T-helper 1 cell treated with Interleukin-12 subunit alpha and Interleukin-12 subunit beta and Interleukin-4 antibody, amounts not matched to agents 30 ng/mL and 1 ng/mL, for 36 hours (primary cell): Measurements from ENCODE around the gene HAPSTR1. TPM values are rescaled to one million over a fixed set of nuclear protein-coding genes. Genes with fewer than 3 reads are reported as not detected.
"Not testable (repeated sequence)": the region's sequence is repeated elsewhere in the genome, so short reads cannot be mapped to it uniquely, and the experiment has no call there.

ENCODE experiments used
- intact Hi-C: fragments of 100-400 bp; cut with micrococcal nuclease; formaldehyde crosslinking; loops from one replicate; pipeline ENCODE4 v1.15.1; 2024
- total RNA-seq: library from RNA; stranded (reverse); gene quantifications from 2 replicates; pipeline ENCODE4 v1.2.3, GENCODE V29; 2022

Gene HAPSTR1
- total RNA-seq, 1 donor from 2014 or later: 70.1 TPM

DNA sequence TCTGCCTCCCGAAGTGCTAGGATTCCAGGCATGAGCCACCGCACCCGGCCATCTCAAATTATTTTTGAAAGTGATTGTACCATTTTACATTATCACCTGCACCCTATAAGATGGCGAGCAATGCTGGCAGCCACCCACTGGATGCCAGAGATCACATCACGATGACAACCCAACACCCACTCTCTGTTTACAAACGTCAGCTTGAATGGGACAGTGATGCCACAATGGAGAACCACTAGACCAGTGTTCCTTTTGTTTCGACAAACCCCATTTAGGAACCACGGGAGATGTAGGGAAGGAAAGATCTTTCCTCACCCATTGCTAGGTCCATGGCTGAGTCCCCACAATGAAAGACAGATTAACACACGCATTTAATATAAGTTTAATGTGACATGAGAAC is 20.1 kb upstream of the HAPSTR1 start:
- intact Hi-C loops: no loop called here

DNA sequence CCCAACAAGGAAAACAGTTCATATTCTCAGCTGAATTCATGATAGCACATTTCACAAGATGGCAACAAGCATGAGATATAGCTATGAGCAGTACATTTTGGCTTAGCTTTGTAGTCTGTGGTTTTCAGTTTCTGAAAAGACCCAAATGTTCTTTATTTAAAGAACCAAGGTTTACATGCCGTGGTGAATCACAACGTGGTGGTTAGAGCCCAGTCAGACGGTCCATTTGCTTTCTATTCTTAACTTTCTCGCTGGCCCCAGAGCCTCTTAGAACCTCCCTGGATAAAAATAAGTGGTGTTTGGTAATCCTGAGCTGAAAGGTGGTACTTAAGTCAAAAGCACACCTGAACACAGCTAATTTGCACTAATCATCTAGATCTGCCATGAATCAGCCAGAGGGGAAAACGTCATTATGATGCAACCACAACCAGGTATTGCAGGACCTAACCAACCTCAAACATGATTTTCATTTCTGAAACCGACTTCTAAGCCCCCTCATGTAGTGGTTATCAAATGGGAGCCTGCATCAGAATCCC is 18.6 kb upstream of the HAPSTR1 start:
- intact Hi-C loops: no loop called here

DNA sequence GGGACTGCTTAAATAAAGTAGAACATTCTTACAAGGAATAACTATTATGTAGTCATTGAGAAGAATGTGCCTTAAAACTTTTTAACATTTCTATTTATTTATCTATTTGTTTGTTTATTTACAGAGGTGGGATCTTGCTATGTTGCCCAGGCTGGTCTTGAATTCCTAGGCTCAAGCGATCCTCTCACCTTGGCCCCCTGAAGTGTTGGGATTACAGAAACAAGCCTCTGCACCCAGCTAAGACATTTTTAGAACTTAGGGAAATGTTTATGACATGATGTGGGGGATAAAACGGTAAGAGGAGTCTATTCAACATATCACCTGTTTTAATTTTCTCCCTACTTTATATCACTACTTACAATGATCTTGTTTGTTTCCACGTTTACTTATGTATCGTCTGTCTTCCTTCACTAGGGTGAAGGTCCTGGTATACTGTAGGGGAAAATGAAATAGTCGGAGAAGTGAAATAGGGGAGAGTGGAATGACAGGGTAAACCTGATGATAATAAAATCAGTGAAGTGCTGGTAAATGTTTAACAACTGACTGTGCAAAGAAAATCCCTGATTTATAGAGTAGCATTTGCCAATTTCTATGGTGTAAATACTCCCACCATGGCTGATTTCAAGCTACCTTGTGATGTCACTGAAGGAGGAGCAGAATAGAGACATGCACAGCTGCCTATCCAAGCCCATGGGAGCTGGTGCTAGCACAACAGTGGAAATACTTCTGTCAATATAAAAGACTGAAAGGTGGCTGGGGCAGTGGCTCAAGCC is 16.0 kb upstream of the HAPSTR1 start:
- intact Hi-C loops: loop anchor here (5.0 kb wide), 2 partner anchors 113 to 453 kb away; partner anchors contain the start of genes METTL22 and USP7

DNA sequence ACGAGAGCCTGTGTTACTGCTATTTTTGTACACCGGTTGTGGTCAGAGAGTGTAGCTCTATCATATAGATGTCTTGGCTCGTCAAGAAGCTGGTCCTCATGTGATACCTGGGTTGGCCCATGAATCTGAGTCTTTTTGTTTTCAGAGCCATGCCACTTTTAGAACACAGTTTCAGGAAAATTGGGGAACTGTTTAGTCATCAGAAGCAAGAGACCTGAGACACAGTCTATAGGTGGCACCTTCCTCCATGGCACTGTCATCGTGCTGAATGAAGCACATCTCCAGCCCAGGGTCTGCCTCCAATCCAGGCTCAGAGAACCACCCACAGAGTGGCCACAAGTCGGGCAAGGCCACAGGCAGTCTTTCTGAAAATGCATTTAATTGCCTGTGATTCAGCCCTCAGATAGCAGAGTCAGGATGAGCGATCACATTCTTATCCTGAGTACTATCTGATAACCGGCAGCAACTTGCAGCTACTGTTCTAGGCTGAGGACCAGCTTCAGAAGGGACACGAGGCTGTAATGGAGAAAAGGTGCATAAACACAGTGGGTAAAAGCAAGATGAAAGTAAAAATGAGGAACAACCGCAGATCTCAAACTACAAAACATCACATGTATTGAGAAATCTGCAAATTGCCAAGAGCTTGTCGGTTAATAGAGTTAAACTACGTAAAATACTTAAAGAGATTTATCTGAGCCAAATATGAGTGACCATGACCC is 14.2 kb upstream of the HAPSTR1 start:
- intact Hi-C loops: loop anchor here (5.0 kb wide), 2 partner anchors 115 to 455 kb away; partner anchors contain the start of genes METTL22 and USP7

DNA sequence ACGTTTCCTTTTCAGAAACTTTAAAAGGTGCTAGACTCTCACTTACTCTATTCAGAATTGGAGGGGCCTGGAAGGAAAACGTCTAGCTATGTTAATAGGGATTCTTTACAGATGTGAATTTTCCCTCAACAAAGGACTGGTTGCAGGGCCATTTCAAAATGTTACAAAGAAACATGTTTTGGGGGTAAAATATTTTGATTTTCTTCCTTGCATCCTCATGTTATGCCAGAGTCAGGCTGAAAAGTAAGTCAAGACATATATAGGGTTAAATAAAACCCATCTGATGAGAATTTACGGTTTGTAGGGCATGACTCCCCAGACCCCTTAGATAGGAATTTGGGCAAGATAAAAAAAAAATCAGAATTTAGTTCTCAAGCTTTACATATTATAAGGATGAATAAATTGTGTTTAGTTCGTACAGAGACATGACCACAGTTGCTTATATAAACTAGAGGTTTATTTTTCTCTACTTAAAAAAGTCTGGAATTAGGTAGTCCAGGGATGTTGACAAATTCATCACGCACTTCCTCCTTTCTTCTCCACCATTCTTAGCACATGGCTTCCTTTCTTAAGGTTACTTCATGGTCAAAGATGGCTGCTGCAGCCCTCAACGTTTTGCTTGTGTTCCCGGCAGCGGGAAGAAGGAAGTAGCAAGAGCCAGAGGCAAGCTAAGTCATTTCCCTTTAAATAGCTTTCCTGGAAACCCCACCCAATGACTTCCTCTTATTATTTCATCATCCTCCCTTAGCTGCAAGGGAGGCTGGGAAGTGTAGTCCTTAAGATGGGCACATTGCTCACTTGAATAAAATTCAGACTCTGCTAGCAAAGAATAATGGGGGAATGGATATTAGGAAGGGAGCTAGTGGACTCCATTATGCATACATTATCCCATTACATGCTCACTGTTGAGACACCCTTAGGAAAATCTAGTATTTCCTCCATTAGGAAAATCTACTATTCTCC is 12.7 kb upstream of the HAPSTR1 start:
- intact Hi-C loops: loop anchor here (1.0 to 5.0 kb wide), 6 partner anchors 13 to 456 kb away; partner anchors contain the start of genes ABAT, HAPSTR1, METTL22 and PMM2

DNA sequence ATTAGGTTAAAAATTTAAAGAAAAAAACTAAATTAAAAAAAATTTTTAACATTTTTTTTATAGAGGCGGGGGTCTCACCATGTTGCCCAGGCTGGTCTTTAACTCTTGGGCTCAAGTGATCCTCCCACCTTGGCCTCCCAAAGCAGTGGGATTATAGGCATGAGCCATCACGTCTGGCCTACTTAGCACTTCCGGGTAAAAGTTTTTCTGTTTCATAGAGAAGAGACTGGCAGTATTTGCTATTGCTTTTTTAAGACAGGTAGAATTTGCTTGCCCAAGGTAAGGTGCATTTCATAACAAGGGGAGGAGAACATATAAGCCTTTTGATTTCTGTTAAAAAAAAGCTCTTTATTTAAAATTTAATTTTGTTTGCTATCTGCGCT is 12.0 kb upstream of the HAPSTR1 start:
- intact Hi-C loops: loop anchor here (1.0 to 5.0 kb wide), 6 partner anchors 12 to 457 kb away; partner anchors contain the start of genes ABAT, HAPSTR1, METTL22 and PMM2

DNA sequence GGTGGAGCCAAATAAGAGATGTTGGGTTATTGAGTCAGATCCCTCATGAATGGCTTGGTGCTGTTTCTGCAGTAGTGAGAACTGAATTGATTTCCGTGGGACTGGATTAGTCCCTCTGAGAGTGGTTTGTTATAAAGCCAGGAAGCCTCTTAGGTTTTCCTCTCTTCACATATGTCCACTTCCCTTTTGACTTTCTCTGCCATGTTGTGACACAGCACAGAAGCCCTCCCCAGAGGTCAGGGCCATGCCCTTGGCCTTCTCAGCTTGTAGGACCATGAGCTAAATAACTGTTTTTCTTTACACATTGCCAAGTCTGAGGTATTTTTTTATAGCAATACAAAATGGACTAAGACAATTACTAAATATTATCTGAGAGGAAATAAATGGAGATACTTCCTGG is 10.3 kb upstream of the HAPSTR1 start:
- intact Hi-C loops: no loop called here

DNA sequence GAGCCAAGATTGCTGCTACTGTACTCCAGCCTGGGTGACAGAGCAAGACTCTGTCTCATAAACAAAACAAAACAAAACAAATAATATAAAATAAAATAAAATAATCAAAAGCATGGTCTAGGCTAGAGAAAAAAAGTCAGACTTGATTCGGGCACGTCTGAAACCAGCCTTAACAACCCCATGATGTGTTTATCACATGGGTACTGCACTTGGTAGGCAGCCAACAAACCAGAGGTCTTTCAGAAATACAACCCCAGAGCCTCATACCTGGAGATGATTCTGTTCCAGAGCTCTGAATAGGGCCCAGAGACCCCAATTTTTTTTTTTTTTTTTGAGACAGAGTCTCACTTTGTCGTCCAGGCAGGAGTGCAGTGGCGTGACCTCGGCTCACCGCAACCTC is 9.6 kb upstream of the HAPSTR1 start:
- intact Hi-C loops: no loop called here

DNA sequence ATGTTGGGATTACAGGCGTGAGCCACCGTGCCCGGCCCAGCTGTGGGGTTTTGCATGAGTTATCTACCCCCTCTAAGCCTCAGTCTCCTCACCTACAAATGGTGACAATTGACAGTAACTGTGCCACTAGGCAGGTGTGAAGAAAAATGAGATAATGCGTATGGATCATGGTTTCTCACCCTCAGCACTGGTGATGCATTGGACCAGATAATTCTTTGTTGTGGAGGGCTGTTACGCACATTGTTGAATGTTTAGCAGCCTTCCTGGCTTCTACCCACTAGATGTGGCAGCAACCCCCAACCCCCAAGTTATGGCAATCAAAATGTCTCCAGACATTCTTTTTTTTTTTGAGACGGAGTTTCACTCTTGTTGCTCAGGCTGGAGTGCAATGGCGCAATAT is 9.0 kb upstream of the HAPSTR1 start:
- intact Hi-C loops: no loop called here

DNA sequence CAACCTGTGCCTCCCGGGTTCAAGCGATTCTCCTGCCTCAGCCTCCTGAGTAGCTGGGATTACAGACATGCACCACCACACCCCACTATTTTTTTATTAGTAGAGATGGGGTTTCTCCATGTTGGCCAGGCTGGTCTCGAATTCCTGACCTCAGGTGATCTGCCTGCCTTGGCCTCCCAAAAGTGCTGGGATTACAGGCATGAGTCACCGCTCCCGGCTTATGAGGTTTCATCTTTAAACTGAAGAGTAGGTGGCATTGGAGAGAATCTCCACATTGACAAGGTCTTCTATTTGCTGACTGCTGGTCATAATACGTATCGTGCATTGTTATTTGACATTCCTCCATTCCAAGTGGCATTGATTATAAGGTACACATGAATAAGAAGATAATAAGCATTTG is 3.7 kb upstream of the HAPSTR1 start:
- intact Hi-C loops: not testable (repeated sequence)

DNA sequence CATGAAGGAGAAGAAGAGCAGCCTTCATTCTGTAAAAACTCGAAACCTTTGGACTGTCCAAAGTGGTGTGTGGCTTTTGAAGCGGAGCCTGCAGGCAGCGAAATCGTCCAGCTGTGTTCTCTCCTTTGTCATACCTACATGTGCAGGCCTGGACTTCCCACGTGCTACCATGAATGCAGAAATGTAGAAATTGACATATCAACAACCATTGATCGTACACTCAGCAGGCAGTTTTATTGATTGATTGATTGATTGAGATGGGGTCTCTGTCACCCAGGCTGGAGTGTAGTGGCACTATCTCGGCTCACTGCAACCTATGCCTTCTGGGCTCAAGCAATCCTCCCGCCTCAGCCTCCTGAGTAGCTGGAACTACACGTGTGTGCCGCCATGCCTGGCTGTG is 2.6 kb upstream of the HAPSTR1 start:
- intact Hi-C loops: no loop called here

DNA sequence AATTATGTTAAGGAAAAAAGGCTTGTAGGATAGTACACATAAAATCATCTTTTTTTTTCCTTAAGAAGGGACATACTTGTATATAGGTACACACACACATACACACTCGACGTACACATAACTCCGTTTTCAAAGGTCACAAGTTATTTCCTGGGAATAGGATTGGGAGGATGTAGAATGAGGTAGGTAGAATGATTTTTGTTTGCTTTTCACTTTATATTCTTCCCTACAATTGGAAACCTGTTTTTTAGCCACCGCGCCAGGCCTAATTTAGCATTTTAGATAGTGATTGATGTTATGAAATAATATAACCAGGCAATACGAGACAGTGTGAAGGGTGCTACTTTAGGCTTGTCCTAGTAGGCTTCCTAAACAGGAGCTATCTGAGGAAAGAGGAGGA is 1.8 kb upstream of the HAPSTR1 start:
- intact Hi-C loops: loop anchor here (2.0 to 5.0 kb wide), 5 partner anchors 182 to 1853 kb away; partner anchors contain the start of genes ABAT, ATF7IP2, CLEC16A and DEXI

DNA sequence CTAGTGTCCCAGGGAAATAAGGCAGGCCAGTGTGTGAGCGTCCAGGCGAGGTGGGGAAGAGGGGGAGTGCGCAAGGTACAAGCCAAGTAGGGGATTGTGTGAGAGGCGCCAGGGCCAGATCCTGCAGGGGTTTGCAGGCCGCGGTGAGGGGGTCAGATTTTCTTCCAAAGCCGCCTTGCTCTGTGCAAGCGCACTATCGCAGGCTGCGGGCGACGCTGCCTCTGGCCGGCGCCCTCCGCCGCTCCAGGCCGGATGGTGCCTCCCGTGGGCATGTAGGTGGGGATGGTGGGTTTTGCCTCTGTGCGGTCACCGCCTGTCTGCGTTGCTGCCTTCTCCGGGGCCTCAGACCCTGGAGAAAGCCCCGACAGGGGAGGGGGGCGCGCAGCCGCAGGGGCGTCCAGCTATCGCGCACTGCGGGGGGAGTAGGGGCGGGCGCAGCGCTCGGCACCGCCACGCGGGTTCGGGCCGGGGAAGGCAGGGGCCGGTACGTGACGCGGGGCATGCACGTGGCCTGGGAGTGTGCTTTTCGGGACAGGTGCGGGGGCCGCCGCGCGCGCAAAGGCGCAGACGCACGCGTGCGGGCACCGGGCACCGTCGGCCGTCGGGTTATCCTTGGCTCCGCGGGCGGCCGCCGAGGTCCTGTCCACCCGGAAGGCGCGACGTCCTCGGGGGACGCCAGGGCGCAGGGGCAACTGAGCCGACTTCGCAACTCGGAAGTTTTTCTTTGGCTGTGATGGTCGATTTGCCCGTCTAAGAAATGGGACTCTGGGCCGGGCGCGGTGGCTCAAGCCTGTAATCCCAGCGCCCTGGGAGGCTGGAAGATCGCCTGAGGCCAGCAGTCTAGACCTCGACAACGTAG is 1.1 kb upstream of the HAPSTR1 start:
- intact Hi-C loops: loop anchor here (2.0 to 5.0 kb wide), 5 partner anchors 183 to 1852 kb away; partner anchors contain the start of genes ABAT, ATF7IP2, CLEC16A and DEXI

DNA sequence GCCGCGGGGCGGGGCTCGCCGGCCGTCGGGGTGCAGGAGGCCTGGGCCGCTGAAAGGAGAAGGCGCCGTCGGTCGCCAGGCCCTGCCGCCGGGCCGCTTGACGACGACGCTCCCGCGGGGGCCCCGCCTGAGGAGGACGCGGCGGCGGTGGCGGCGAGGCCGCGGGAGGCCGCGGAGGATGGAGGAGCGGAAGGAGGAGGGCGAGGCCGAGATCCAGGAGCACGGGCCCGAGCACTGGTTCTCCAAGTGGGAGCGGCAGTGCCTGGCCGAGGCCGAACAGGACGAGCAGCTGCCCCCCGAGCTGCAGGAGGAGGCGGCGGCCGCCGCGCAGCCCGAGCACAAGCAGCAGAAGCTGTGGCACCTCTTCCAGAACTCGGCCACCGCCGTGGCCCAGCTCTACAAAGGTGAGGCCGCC is 430 bp downstream of the HAPSTR1 start:
- intact Hi-C loops: loop anchor here (1.0 to 5.0 kb wide), 11 partner anchors 13 to 1850 kb away; partner anchors contain the start of genes ABAT, ATF7IP2, CLEC16A and DEXI

DNA sequence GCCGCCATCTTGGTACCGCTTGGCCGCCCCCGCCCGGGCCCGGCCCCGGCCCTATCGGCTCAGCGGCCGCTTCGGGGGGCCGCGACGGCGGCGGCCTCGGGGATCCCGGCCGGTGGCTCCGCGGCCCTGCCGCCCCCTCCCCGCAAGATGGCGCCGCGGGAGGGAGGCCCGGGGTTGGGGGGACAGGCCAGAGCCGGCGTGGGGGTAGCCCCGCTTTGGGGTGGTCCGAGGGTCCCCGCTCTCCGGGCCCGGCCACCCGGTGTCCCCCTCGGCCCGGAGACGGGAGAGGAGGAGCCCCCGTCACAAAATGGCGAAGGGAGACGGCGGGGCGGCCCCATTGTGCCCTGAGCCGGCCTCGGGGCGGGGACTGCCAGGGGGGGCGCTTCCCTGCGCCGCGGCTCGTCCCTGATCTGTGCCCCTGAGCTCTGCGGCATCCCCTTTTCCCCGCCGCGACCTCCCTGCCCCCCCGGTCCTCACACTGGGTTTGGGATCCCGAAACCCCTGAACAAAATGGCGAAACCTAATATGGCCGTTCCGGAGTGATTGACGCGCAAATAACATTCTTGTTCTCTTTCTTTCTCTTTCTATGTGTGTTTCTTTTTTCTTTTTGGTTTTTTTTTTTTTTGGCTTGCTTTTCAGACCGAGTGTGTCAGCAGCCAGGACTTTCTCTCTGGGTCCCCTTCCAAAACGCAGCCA is 986 bp downstream of the HAPSTR1 start:
- intact Hi-C loops: loop anchor here (5.0 kb wide), 3 partner anchors 185 to 1850 kb away; partner anchors contain the start of genes ATF7IP2, CLEC16A and DEXI

DNA sequence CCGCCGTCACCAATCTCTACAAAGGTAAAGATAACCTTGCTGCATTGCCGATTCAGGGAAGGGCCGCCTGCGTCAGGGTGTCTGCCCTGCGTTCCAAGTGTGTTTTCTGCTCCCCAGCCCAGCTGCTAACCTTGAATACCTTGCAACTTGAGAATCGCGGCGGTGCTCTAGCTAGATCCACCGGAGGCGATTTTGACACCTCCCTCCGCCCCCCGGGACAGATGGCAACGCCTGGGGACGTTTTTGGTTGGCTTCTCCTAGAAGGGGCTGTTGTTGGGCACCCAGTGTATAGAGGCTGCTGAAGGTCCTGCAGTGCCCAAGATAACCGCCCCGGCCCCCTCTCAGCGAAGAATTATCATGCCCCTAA is 1.5 kb downstream of the HAPSTR1 start:
- intact Hi-C loops: loop anchor here (1.0 to 5.0 kb wide), 4 partner anchors 8 to 1849 kb away; partner anchors contain the start of genes ATF7IP2, CLEC16A and DEXI

DNA sequence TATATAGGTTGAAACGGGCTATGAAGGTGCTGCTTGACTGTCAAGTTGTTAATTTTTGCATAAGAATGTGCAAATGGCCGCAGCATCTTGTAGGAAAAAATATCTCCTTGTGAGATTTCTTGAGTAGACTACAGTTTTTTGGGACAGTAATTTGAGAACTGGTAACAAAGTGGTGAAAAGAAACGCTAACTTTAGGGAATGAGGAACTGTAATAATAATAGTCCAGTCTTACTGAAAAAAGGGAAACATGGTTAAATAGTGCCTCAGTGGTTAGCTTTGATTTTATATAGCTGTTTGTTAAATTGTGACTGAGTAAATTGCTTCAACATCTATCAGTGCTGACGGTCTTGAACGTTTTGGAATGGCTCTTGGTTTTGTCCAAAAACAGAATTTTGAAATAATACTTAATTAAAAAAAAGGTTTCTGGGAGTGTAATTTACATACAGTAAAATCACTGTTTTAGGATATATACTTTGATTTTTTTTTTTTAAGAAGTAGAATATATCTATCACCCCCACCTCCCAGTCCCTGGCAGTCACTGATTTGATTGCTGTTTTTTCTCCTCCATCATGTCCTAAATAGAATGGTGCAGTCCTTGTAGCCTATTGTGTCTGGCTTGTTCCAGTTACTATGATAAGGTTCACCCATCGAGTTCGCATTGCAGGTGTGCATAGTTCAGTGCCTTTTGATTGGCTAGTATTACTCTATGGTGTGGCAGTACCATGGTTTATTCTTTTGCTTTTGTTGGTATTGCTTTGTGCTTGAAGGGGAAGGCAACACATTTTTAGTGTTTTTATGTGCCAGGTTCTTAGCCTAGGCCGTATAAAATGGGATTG is 2.8 kb downstream of the HAPSTR1 start:
- intact Hi-C loops: loop anchor here (1.0 to 5.0 kb wide), 5 partner anchors 86 to 1848 kb away; partner anchors contain the start of genes ATF7IP2, CLEC16A and DEXI

DNA sequence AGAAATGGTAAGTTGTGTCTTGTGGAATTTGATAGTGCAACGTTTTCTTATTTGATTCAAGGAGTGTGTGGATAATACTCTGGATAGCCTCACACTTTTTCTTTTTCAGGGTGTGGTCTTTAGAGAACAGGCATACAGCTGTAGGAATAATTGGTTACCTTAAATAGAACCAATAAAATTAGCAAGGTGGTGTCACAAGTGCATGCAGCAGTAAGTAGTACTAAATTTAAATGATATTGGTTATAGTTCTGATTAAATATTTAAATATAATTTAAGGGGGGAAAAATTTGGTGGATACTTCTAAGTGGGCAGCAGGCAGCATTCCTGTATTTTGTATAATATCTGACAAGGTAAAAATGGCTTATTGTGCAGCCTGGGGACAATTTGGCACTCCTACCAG is 3.7 kb downstream of the HAPSTR1 start:
- intact Hi-C loops: no loop called here
